ENCODE data around the gene B4GALT7. TPM values are rescaled to one million over a fixed set of nuclear protein-coding genes. Genes with fewer than 3 reads are reported as not detected.

B4GALT7 gene
- total RNA-seq, 1 experiment from 2014 or later, result 26.3 TPM

Other genes starting within 250 kb of the B4GALT7 start
- gene LMAN2, start 248.5 kb upstream of the B4GALT7 start, total RNA-seq (2021), result 105 and 106 TPM in 2 replicates
- gene RGS14, start 242.2 kb upstream of the B4GALT7 start, total RNA-seq (2021), result 12.3 and 16.4 TPM in 2 replicates
- gene SLC34A1, start 215.7 kb upstream of the B4GALT7 start, total RNA-seq (2021), result not detected in 2 replicates
- not detected in 2 replicates for gene PFN3, start 199.5 kb upstream of the B4GALT7 start, total RNA-seq (2021)
- gene F12, start 190.6 kb upstream of the B4GALT7 start, total RNA-seq (2021), result 2.3 and 3.5 TPM in 2 replicates
- 73.7 and 75.2 TPM in 2 replicates for gene GRK6, start 173.5 kb upstream of the B4GALT7 start, total RNA-seq (2021)
- 9.6 and 10.2 TPM in 2 replicates for gene PRR7, start 153.3 kb upstream of the B4GALT7 start, total RNA-seq (2021)
- 339 and 340 TPM in 2 replicates for gene DBN1, start 126.5 kb upstream of the B4GALT7 start, total RNA-seq (2021)
- 134 and 137 TPM in 2 replicates for gene PDLIM7, start 102.5 kb upstream of the B4GALT7 start, total RNA-seq (2021)
- 15.9 and 16.4 TPM in 2 replicates for gene DOK3, start 90.3 kb upstream of the B4GALT7 start, total RNA-seq (2021)
- 125 and 133 TPM in 2 replicates for gene DDX41, start 83.2 kb upstream of the B4GALT7 start, total RNA-seq (2021)
- gene FAM193B, start 45.6 kb upstream of the B4GALT7 start, total RNA-seq (2021), result 65.0 and 71.5 TPM in 2 replicates
- gene TMED9, start 7.9 kb upstream of the B4GALT7 start, total RNA-seq (2021), result 155 and 156 TPM in 2 replicates
- gene FAM153A, start 182.8 kb downstream of the B4GALT7 start, total RNA-seq (2021), result 0.70 and 1.2 TPM in 2 replicates